Vagina (tissue), 2 donors: ENCODE measurements around the gene SLC4A7. TPM values are rescaled to one million over a fixed set of nuclear protein-coding genes. Genes with fewer than 3 reads are reported as not detected.

Source experiments
- DNase-seq, 2 donors: peaks; one replicate each; pipeline ENCODE4 v3.0.0-alpha.2; 2017; ENCODE audit errors: extremely low spot score in 2 of 2
- H3K27ac ChIP-seq: fragments of 200-600 bp; sonication (generic); one replicate; pipeline ENCODE4 v1.5.1; 2019
- H3K27me3 ChIP-seq: fragments of 200-600 bp; sonication (generic); one replicate; pipeline ENCODE4 v1.5.1; 2019
- H3K36me3 ChIP-seq, 2 donors: fragments of 200-600 bp; sonication (generic); one replicate each; pipeline ENCODE4 v1.5.1; 2017 to 2019
- H3K4me1 ChIP-seq: fragments of 200-600 bp; sonication (generic); one replicate; pipeline ENCODE4 v1.5.1; 2019
- H3K4me3 ChIP-seq, 2 donors: fragments of 200-600 bp; sonication (generic); 1 replicate in 1 of 2; 2 replicates in 1 of 2; pipeline ENCODE4 v1.5.1; 2016 to 2019
- H3K9me3 ChIP-seq: fragments of 200-600 bp; sonication (generic); one replicate; pipeline ENCODE4 v1.5.1; 2019
- POLR2A ChIP-seq, 2 donors: fragments of 450-650 bp; IDR thresholded peaks; one replicate each; pipeline ENCODE4 v1.6.1; 2017; ENCODE audit warnings: antibody characterized with exemption in 2 of 2, mild to moderate bottlenecking in 2 of 2, moderate library complexity in 2 of 2
- POLR2AphosphoS5 ChIP-seq, 2 donors: sonication (generic); formaldehyde crosslinking; IDR thresholded peaks; one replicate each; pipeline ENCODE4 v1.9.0; 2017; ENCODE audit warnings: antibody characterized with exemption in 2 of 2, mild to moderate bottlenecking in 2 of 2, low read depth in 1 of 2; ENCODE audit not compliant: insufficient read depth in 1 of 2
- intact Hi-C: fragments of 100-400 bp; cut with DNase I; formaldehyde crosslinking; loops from one replicate; pipeline ENCODE4 v1.15.1; 2023
- total RNA-seq: library from RNA; depleted of rRNA; stranded (reverse); fragments of >200 nt; gene quantifications from one replicate; pipeline ENCODE4 v1.2.3, GENCODE V29; 2016
- TF ChIP-seq, protein P1 (sequence below), 3 experiments: fragments of 450-650 bp in 2 of 3; fragments of 200-600 bp in 1 of 3; sonication (generic) in 1 of 3; IDR thresholded peaks; one replicate each; pipeline ENCODE4 v1.5.1; 2017 to 2019; ENCODE audit warnings: antibody characterized with exemption in 3 of 3, mild to moderate bottlenecking in 2 of 3, moderate library complexity in 2 of 3

Gene SLC4A7
- total RNA-seq, 1 donor from 2014 or later, result 61.1 TPM

DNA sequence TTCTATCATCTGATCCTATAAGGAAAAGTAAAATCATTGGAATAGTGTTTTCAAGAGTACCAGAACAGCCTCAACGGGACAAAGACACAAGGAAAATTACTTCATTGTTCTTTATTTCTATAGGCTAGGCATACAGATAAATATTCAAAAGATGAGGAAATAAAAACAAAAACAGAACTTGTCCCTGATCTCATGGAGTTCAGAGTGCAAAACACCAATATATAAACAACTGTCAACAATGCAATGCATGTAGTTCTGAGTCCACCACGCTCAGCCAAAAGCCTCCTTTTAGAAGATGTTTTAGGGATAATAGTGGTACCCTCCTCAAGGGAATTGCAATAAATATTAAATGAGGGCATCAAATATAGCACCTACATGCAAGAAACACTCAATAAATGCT, 4.6 kb upstream of the SLC4A7 start:
- intact Hi-C loops, result loop anchor here (10.0 kb wide), 1 partner anchor 186 kb away; no protein-coding TSS in a partner anchor
- Histone ChIP-seq H3K4me3 (no peak overlapping the region), H3K4me1 (peaks cover 6% of the 10 kb centered on the region), H3K27ac (no peak overlapping the region), H3K27me3 (no peaks in the 10 kb centered on the region), H3K9me3 (no peaks in the 10 kb centered on the region), H3K36me3 (no peaks in the 10 kb centered on the region)
- TF ChIP-seq POLR2A (IDR thresholded peaks at IDR 0.05) (no peak), POLR2AphosphoS5 (IDR thresholded peaks at IDR 0.05; ENCODE audit: insufficient read depth in 1 of 2, low read depth in 1 of 2) (no peak)
- TF ChIP-seq, protein P1, sequence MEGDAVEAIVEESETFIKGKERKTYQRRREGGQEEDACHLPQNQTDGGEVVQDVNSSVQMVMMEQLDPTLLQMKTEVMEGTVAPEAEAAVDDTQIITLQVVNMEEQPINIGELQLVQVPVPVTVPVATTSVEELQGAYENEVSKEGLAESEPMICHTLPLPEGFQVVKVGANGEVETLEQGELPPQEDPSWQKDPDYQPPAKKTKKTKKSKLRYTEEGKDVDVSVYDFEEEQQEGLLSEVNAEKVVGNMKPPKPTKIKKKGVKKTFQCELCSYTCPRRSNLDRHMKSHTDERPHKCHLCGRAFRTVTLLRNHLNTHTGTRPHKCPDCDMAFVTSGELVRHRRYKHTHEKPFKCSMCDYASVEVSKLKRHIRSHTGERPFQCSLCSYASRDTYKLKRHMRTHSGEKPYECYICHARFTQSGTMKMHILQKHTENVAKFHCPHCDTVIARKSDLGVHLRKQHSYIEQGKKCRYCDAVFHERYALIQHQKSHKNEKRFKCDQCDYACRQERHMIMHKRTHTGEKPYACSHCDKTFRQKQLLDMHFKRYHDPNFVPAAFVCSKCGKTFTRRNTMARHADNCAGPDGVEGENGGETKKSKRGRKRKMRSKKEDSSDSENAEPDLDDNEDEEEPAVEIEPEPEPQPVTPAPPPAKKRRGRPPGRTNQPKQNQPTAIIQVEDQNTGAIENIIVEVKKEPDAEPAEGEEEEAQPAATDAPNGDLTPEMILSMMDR (IDR thresholded peaks at IDR 0.05), result no peak
- no peak for DNase-seq

DNA sequence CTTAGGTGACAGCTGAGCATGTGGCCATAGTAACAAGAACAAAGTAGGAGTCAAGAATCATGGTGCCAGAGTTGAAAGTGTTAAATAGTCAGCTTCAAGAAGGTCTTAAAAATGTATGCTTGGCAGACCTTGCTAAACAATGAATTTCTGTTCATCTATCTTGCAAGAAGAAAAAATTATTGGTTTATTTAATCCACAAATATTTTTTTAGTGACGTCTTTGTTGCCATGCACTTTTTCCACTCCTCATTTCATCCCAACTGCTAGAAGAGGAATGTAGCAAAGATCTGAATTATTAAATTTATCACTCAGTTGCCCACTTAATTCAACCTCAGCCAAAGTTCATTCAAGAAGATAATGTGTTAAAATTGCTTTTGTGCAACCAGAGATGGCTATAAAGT, 3.2 kb upstream of the SLC4A7 start:
- Histone ChIP-seq H3K36me3 (no peaks in the 10 kb centered on the region), H3K9me3 (no peaks in the 10 kb centered on the region), H3K4me3 (no peak overlapping the region), H3K27ac (no peak overlapping the region), H3K4me1 (peaks cover 10% of the 10 kb centered on the region), H3K27me3 (no peaks in the 10 kb centered on the region)
- no peak for DNase-seq
- intact Hi-C loops, result loop anchor here (10.0 kb wide), 1 partner anchor 187 kb away; no protein-coding TSS in a partner anchor
- TF ChIP-seq POLR2A (IDR thresholded peaks at IDR 0.05), result no peak
- no peak for TF ChIP-seq POLR2AphosphoS5 (IDR thresholded peaks at IDR 0.05; ENCODE audit: insufficient read depth in 1 of 2, low read depth in 1 of 2)
- TF ChIP-seq, protein P1 (IDR thresholded peaks at IDR 0.05), result no peak

DNA sequence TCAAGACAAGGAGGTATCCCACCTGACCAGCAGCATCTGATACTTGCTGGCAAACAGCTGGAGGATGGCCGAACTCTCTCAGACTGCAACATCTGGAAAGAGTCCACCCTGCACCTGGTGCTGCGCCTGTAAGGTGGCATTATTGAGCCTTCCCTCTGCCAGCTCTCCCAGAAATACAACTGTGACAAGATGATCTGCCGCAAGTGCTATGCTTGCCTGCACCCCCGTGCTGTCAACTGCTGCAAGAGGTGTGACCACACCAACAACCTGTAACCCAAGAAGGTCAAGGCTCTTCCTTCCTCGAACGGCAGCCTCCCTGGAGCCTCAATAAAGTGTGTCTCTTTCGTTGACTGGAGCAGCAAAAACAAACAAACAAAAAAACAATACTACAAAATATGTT, 2.2 kb upstream of the SLC4A7 start:
- no peak for DNase-seq
- Histone ChIP-seq H3K4me3 (no peak overlapping the region), H3K4me1 (peaks cover 20% of the 10 kb centered on the region), H3K36me3 (no peaks in the 10 kb centered on the region), H3K27ac (no peak overlapping the region), H3K27me3 (no peaks in the 10 kb centered on the region), H3K9me3 (no peaks in the 10 kb centered on the region)
- TF ChIP-seq, protein P1 (IDR thresholded peaks at IDR 0.05), result no peak
- TF ChIP-seq POLR2A (IDR thresholded peaks at IDR 0.05), result no peak
- no peak for TF ChIP-seq POLR2AphosphoS5 (IDR thresholded peaks at IDR 0.05; ENCODE audit: insufficient read depth in 1 of 2, low read depth in 1 of 2)
- intact Hi-C loops, result loop anchor here (10.0 kb wide), 1 partner anchor 188 kb away; no protein-coding TSS in a partner anchor

DNA sequence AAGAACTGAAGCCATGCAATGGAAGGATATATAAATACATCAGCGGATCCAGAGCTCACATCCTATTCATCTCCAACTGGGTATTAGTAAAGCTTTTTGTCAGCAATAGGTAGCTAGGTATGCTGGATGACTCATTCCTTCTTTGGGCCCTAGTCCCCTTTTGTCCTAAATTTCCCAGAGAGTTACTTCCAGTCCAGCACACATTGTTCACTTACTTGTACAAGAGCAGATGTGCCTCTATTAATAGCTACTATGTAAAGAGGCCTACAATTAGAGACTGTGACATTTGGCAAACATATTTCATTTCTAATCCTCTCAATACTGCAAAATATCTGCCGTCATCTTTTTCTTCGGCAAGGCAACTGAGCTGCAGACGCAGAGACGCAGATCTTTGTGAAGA, 1.7 kb upstream of the SLC4A7 start:
- TF ChIP-seq POLR2AphosphoS5 (IDR thresholded peaks at IDR 0.05; ENCODE audit: insufficient read depth in 1 of 2, low read depth in 1 of 2), result no peak
- TF ChIP-seq POLR2A (IDR thresholded peaks at IDR 0.05), result no peak
- TF ChIP-seq, protein P1 (IDR thresholded peaks at IDR 0.05), result no peak
- intact Hi-C loops, result loop anchor here (10.0 kb wide), 1 partner anchor 189 kb away; no protein-coding TSS in a partner anchor

More for the DNA sequence above, 1.7 kb upstream of the SLC4A7 start:
- H3K27me3 ChIP-seq, result no peaks in the 10 kb centered on the region
- H3K9me3 ChIP-seq, result no peaks in the 10 kb centered on the region
- H3K4me1 ChIP-seq, result peaks cover 24% of the 10 kb centered on the region
- H3K4me3 ChIP-seq, result no peak overlapping the region
- no peak overlapping the region for H3K27ac ChIP-seq
- H3K36me3 ChIP-seq, result no peaks in the 10 kb centered on the region
- no peak for DNase-seq
